ENCODE measurements around the gene INO80B.

GRCh38 chr2:74406035-74406434 is 48.9 kb upstream of the INO80B start:
- TF ChIP-seq ZNF274 (IDR thresholded peaks at IDR 0.05; ENCODE audit: low read depth, low read length): no peak
- TF ChIP-seq SUZ12 (IDR thresholded peaks at IDR 0.05; ENCODE audit: extremely low read depth, insufficient read depth, insufficient read length): no peak

All from NT2/D1 (cell line).